Fibroblast of lung (primary cell): ENCODE data around the gene STAG3.

Experiments used
- EZH2 ChIP-seq: IDR thresholded peaks from 2 replicates; pipeline ENCODE4 v1.5.1; 2012; ENCODE audit warnings: low read length, control low read depth, mild to moderate bottlenecking; ENCODE audit errors: missing control alignments
- TF ChIP-seq, protein P1 (sequence below), 2 donors: IDR thresholded peaks in 1 of 2; conservative IDR thresholded peaks in 1 of 2; 1 replicate in 1 of 2; 2 replicates in 1 of 2; pipeline ENCODE4 v1.5.1; 2011 to 2012; ENCODE audit warnings: low read length in 2 of 2, control low read depth in 1 of 2, inconsistent platforms in 1 of 2, low read depth in 1 of 2, mild to moderate bottlenecking in 1 of 2

DNA sequence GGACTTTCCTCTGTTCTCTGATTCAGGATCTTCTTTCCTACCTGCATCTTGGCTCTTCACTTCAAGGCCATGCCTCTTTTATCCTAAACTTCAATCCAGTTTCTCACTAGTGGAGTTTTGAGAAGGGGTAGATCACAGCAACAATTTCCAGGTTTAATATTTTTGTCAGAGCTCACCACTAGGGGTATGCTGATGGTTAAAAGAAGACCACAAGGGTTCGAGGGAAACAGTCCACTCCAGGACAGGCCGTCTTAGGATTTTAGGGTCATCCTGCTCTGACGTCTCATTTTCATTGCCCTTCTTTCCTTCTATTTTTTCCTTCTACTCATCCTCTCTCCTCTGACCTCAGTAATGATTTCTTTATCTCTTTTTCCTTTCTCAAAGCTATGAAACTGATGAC lies 11.3 kb downstream of the STAG3 start:
- TF ChIP-seq, protein P1, sequence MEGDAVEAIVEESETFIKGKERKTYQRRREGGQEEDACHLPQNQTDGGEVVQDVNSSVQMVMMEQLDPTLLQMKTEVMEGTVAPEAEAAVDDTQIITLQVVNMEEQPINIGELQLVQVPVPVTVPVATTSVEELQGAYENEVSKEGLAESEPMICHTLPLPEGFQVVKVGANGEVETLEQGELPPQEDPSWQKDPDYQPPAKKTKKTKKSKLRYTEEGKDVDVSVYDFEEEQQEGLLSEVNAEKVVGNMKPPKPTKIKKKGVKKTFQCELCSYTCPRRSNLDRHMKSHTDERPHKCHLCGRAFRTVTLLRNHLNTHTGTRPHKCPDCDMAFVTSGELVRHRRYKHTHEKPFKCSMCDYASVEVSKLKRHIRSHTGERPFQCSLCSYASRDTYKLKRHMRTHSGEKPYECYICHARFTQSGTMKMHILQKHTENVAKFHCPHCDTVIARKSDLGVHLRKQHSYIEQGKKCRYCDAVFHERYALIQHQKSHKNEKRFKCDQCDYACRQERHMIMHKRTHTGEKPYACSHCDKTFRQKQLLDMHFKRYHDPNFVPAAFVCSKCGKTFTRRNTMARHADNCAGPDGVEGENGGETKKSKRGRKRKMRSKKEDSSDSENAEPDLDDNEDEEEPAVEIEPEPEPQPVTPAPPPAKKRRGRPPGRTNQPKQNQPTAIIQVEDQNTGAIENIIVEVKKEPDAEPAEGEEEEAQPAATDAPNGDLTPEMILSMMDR (conservative IDR thresholded peaks at IDR 0.05 in 1 of 2, IDR thresholded peaks at IDR 0.05 in 1 of 2; ENCODE audit: low read depth in 1 of 2, low read length in 2 of 2): no peak
- TF ChIP-seq EZH2: no peak
